GM12878 (cell line): ENCODE results near the gene SATL1. TPM values are rescaled to one million over a fixed set of nuclear protein-coding genes. Genes with fewer than 3 reads are reported as not detected.

ENCODE experiments used
- CEBPB ChIP-seq, 2 experiments: fragments of 150-350 bp in 1 of 2; IDR thresholded peaks; 2 replicates each; pipeline ENCODE4 v1.6.1; 2012 to 2014; ENCODE audit warnings: low read depth in 2 of 2, low read length in 2 of 2, borderline replicate concordance in 1 of 2, inconsistent platforms in 1 of 2
- CTCF ChIP-seq, 3 experiments: IDR thresholded peaks in 2 of 3; conservative IDR thresholded peaks in 1 of 3; 2 replicates each; pipeline ENCODE4 v1.5.1; 2011; ENCODE audit warnings: low read depth in 3 of 3, low read length in 3 of 3, mild to moderate bottlenecking in 3 of 3, control low read depth in 2 of 3, moderate library complexity in 2 of 3, inconsistent platforms in 1 of 3, mixed read lengths in 1 of 3; ENCODE audit not compliant: control insufficient read depth in 2 of 3, insufficient read depth in 1 of 3; ENCODE audit errors: extremely low read depth in 1 of 3
- E2F4 ChIP-seq: IDR thresholded peaks from 2 replicates; pipeline ENCODE4 v1.6.1; 2012; ENCODE audit warnings: low read depth, low read length, improper control_type of control experiment
- FOXK2 ChIP-seq: fragments of 450-650 bp; IDR thresholded peaks from 2 replicates; pipeline ENCODE4 v1.6.1; 2017; ENCODE audit warnings: mild to moderate bottlenecking, moderate library complexity
- HDGF ChIP-seq: fragments of 450-650 bp; IDR thresholded peaks from 2 replicates; pipeline ENCODE4 v1.6.1; 2016; ENCODE audit warnings: antibody characterized with exemption
- MYC ChIP-seq: IDR thresholded peaks from 2 replicates; pipeline ENCODE4 v1.6.1; 2011; ENCODE audit warnings: mild to moderate bottlenecking, low read length, moderate library complexity, inconsistent platforms; ENCODE audit not compliant: insufficient read depth, insufficient replicate concordance, insufficient read length, severe bottlenecking
- TARDBP ChIP-seq: IDR thresholded peaks from 2 replicates; pipeline ENCODE4 v1.6.1; 2016; ENCODE audit warnings: borderline replicate concordance
- polyA plus RNA-seq, 11 experiments: library from polyadenylated mRNA; depleted of rRNA in 4 of 11; unstranded in 6 of 11; stranded (reverse) in 5 of 11; fragments of >200 nt; fragmentation: Nextera tagmentation in 4 of 11; fragmentation: Illumina TruSeq in 1 of 11; extraction: Ambion mirVana in 4 of 11; extraction: Trizol in 1 of 11; gene quantifications; 1 replicate in 1 of 11; 2 replicates in 10 of 11; pipeline versions ENCODE4 v1.2.1 to v1.2.3, GENCODE V29; 2011 to 2016; ENCODE audit warnings: inconsistent platforms in 2 of 11, missing spikeins in 2 of 11, low read depth in 1 of 11
- total RNA-seq, 4 experiments: library from RNA; depleted of rRNA in 3 of 4; stranded (reverse); fragments of >200 nt in 3 of 4; fragmentation: Illumina TruSeq in 1 of 4; extraction: Trizol in 1 of 4; gene quantifications; 2 replicates each; pipeline versions ENCODE4 v1.2.1 to v1.2.3, GENCODE V29; 2013 to 2021
- TF ChIP-seq, protein P1 (sequence below): fragments of 450-650 bp; formaldehyde crosslinking; IDR thresholded peaks from 2 replicates; pipeline ENCODE4 v1.5.0; 2022; ENCODE audit warnings: mild to moderate bottlenecking, missing genetic modification characterization

SATL1 gene
- total and polyA plus RNA-seq, 10 of the 15 experiments (the other 5 are each of a cell fraction or from before 2014, with no cell fraction given), result 0.01 TPM; not detected in 9

- TF ChIP-seq E2F4, result no peak
- no peak for TF ChIP-seq CTCF (IDR thresholded peaks at IDR 0.05 in 2 of 3, conservative IDR thresholded peaks at IDR 0.05 in 1 of 3; ENCODE audit: control insufficient read depth in 2 of 3, extremely low read depth in 1 of 3, insufficient read depth in 1 of 3, low read depth in 3 of 3, low read length in 3 of 3)
- no peak for TF ChIP-seq HDGF
- TF ChIP-seq MYC, result no peak
- TF ChIP-seq, protein P1, sequence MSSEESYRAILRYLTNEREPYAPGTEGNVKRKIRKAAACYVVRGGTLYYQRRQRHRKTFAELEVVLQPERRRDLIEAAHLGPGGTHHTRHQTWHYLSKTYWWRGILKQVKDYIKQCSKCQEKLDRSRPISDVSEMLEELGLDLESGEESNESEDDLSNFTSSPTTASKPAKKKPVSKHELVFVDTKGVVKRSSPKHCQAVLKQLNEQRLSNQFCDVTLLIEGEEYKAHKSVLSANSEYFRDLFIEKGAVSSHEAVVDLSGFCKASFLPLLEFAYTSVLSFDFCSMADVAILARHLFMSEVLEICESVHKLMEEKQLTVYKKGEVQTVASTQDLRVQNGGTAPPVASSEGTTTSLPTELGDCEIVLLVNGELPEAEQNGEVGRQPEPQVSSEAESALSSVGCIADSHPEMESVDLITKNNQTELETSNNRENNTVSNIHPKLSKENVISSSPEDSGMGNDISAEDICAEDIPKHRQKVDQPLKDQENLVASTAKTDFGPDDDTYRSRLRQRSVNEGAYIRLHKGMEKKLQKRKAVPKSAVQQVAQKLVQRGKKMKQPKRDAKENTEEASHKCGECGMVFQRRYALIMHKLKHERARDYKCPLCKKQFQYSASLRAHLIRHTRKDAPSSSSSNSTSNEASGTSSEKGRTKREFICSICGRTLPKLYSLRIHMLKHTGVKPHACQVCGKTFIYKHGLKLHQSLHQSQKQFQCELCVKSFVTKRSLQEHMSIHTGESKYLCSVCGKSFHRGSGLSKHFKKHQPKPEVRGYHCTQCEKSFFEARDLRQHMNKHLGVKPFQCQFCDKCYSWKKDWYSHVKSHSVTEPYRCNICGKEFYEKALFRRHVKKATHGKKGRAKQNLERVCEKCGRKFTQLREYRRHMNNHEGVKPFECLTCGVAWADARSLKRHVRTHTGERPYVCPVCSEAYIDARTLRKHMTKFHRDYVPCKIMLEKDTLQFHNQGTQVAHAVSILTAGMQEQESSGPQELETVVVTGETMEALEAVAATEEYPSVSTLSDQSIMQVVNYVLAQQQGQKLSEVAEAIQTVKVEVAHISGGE (CRISPR knock-in tag), result no peak
- TF ChIP-seq TARDBP, result no peak
- TF ChIP-seq FOXK2, result no peak
- no peak for TF ChIP-seq CEBPB (IDR thresholded peaks at IDR 0.05; ENCODE audit: borderline replicate concordance in 1 of 2, low read depth in 2 of 2, low read length in 2 of 2)
These were observed 107.2 kb downstream of the SATL1 start (continued) for GRCh38 chrX:85136409-85136808.
